A673 (cell line): Measurements from ENCODE around the gene AHRR.

Experiments used
- CTCF ChIP-seq: fragments of 300-800, 200-600 bp; sonication (generic); conservative IDR thresholded peaks from 2 replicates; pipeline ENCODE4 v1.5.1; 2017; ENCODE audit warnings: low read depth, mild to moderate bottlenecking, antibody characterized with exemption, low read length, moderate library complexity, mixed read lengths
- EZH2 ChIP-seq: fragments of 200-600 bp; sonication (generic); IDR thresholded peaks from 2 replicates; pipeline ENCODE4 v1.6.1; 2017; ENCODE audit warnings: borderline replicate concordance, low read depth, mild to moderate bottlenecking, mixed read lengths, antibody characterized with exemption, low read length; ENCODE audit not compliant: poor library complexity, severe bottlenecking

GRCh38 chr5:401146-402034, 79.9 kb downstream of the AHRR start:
- TF ChIP-seq CTCF (no peak), EZH2 (no peak)
